ENCODE measurements around the gene SERPINE2. TPM values are rescaled to one million over a fixed set of nuclear protein-coding genes. Genes with fewer than 3 reads are reported as not detected.

The SERPINE2 gene
- total RNA-seq, 1 experiment from 2014 or later = 93.3 TPM

DNA sequence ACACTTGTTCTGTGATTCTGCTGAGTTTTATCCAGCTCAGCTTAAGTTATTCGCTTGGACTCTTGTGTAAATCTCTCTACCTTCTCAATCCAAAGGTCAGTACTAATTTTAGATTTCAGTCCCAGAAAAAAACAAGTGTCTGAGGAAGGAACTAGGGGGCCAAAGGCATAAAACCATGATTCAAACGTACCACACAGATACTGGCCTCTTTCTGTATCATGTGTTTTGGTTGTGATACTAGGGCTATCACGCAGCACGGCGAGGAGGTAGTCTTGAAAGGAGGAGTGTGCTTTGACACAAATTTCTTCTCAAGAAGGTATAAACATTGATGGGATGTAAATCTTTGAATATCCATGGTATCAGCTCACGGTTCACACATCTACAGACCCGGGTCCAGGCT, 8.3 kb downstream of the SERPINE2 start:
- Histone ChIP-seq H3K4me2 (ENCODE audit: low read length) (no peak overlapping the region), H3K79me2 (ENCODE audit: insufficient read depth, low read length) (peaks cover 24% of the 10 kb centered on the region), H3K9me3 (ENCODE audit: control insufficient read depth in 1 of 2, insufficient read depth in 1 of 2, low read depth in 1 of 2, low read length in 2 of 2) (no peaks in the 10 kb centered on the region), H2AFZ (ENCODE audit: low read depth, low read length, poor library complexity, severe bottlenecking) (no peak overlapping the region), H3K27ac (ENCODE audit: low read depth, low read length) (no peak overlapping the region), H3K4me1 (ENCODE audit: control insufficient read depth in 1 of 2, insufficient read depth in 2 of 2, low read length in 2 of 2) (no peaks in the 10 kb centered on the region), H3K27me3 (ENCODE audit: insufficient read depth, low read length) (no peaks in the 10 kb centered on the region), H3K9me2 (ENCODE audit: insufficient read depth) (no peaks in the 10 kb centered on the region), H3K36me3 (ENCODE audit: control insufficient read depth in 1 of 2, insufficient read depth in 2 of 2, low read length in 2 of 2) (peaks cover 0 to 3% of the 10 kb centered on the region in 2 experiments; a peak in 1 of 4 replicates), H3K4me3 (replicated peaks in 1 of 2; ENCODE audit: low read depth in 1 of 2, low read length in 2 of 2) (no peak overlapping the region), H3K9ac (ENCODE audit: low read length) (no peak overlapping the region), H4K20me1 (ENCODE audit: insufficient read depth) (no peaks in the 10 kb centered on the region)
- POLR2A ChIA-PET = no interaction called here
- ATAC-seq (no peak), DNase-seq (ENCODE audit: low read depth, low spot score) (no peak)
- CTCF ChIA-PET = no interaction called here
- BruUV-seq (replicated peaks) = no TSS peak
- intact Hi-C loops (cut with micrococcal nuclease) = no loop called here
- RAD21 ChIA-PET (ENCODE audit: low non-redundant PET in 1 of 2, low total read pairs in 2 of 2, uncharacterized antibody in 2 of 2, unreplicated experiment in 2 of 2) = no interaction called here
- TF ChIP-seq YY1 (IDR thresholded peaks at IDR 0.05; ENCODE audit: extremely low read depth, insufficient replicate concordance, low read depth, low read length) = no peak
- TF ChIP-seq POLR2A (IDR thresholded peaks at IDR 0.05; ENCODE audit: borderline replicate concordance, extremely low read depth, insufficient read depth, insufficient read length) = no peak
- TF ChIP-seq ZNF274 (IDR thresholded peaks at IDR 0.05; ENCODE audit: low read depth, low read length) = no peak
- TF ChIP-seq TCF7L2 (IDR thresholded peaks at IDR 0.05; ENCODE audit: borderline replicate concordance, extremely low read depth, insufficient read depth, insufficient read length) = no peak
- no peak for TF ChIP-seq MAX (IDR thresholded peaks at IDR 0.05)
- no peak for TF ChIP-seq CEBPB (IDR thresholded peaks at IDR 0.05; ENCODE audit: low read depth)
- TF ChIP-seq JUND (IDR thresholded peaks at IDR 0.05) = no peak
- TF ChIP-seq SRF (IDR thresholded peaks at IDR 0.05; ENCODE audit: low read depth) = no peak
- TF ChIP-seq, protein P1, sequence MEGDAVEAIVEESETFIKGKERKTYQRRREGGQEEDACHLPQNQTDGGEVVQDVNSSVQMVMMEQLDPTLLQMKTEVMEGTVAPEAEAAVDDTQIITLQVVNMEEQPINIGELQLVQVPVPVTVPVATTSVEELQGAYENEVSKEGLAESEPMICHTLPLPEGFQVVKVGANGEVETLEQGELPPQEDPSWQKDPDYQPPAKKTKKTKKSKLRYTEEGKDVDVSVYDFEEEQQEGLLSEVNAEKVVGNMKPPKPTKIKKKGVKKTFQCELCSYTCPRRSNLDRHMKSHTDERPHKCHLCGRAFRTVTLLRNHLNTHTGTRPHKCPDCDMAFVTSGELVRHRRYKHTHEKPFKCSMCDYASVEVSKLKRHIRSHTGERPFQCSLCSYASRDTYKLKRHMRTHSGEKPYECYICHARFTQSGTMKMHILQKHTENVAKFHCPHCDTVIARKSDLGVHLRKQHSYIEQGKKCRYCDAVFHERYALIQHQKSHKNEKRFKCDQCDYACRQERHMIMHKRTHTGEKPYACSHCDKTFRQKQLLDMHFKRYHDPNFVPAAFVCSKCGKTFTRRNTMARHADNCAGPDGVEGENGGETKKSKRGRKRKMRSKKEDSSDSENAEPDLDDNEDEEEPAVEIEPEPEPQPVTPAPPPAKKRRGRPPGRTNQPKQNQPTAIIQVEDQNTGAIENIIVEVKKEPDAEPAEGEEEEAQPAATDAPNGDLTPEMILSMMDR (IDR thresholded peaks at IDR 0.05 in 2 of 3, conservative IDR thresholded peaks at IDR 0.05 in 1 of 3; ENCODE audit: borderline replicate concordance in 1 of 3, insufficient read depth in 1 of 3, low read depth in 2 of 3, low read length in 2 of 3) = no peak
- TF ChIP-seq, protein P2, sequence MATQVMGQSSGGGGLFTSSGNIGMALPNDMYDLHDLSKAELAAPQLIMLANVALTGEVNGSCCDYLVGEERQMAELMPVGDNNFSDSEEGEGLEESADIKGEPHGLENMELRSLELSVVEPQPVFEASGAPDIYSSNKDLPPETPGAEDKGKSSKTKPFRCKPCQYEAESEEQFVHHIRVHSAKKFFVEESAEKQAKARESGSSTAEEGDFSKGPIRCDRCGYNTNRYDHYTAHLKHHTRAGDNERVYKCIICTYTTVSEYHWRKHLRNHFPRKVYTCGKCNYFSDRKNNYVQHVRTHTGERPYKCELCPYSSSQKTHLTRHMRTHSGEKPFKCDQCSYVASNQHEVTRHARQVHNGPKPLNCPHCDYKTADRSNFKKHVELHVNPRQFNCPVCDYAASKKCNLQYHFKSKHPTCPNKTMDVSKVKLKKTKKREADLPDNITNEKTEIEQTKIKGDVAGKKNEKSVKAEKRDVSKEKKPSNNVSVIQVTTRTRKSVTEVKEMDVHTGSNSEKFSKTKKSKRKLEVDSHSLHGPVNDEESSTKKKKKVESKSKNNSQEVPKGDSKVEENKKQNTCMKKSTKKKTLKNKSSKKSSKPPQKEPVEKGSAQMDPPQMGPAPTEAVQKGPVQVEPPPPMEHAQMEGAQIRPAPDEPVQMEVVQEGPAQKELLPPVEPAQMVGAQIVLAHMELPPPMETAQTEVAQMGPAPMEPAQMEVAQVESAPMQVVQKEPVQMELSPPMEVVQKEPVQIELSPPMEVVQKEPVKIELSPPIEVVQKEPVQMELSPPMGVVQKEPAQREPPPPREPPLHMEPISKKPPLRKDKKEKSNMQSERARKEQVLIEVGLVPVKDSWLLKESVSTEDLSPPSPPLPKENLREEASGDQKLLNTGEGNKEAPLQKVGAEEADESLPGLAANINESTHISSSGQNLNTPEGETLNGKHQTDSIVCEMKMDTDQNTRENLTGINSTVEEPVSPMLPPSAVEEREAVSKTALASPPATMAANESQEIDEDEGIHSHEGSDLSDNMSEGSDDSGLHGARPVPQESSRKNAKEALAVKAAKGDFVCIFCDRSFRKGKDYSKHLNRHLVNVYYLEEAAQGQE (IDR thresholded peaks at IDR 0.05; ENCODE audit: low read depth) = no peak
- TF ChIP-seq RAD21 (IDR thresholded peaks at IDR 0.05; ENCODE audit: low read depth) = no peak
- TF ChIP-seq ZFX (IDR thresholded peaks at IDR 0.05) = no peak
- TF ChIP-seq EGR1 (IDR thresholded peaks at IDR 0.05; ENCODE audit: low read depth) = no peak
- no peak for TF ChIP-seq FOSL1 (IDR thresholded peaks at IDR 0.05; ENCODE audit: low read depth)
- no peak for TF ChIP-seq EZH2 (IDR thresholded peaks at IDR 0.05)
- TF ChIP-seq ELF1 (IDR thresholded peaks at IDR 0.05; ENCODE audit: borderline replicate concordance, low read depth) = no peak

Data from HCT116 (cell line).